Tibial artery (tissue), 4 donors: ENCODE data around the gene PTPRN2.

ENCODE experiments used
- DNase-seq, 2 donors: peaks; one replicate each; pipeline ENCODE4 v3.0.0-alpha.2; 2019
- H3K27ac ChIP-seq, 2 donors: fragments of 200-600 bp; sonication (generic) in 1 of 2; 1 replicate in 1 of 2; 2 replicates in 1 of 2; pipeline ENCODE4 v1.5.1; 2018 to 2019; ENCODE audit warnings: mild to moderate bottlenecking in 1 of 2
- H3K27me3 ChIP-seq, 2 donors: fragments of 200-600 bp; sonication (generic) in 1 of 2; one replicate each; pipeline versions ENCODE4 v1.5.1 to v1.6.0; 2016 to 2019
- H3K36me3 ChIP-seq, 3 donors: fragments of 200-600 bp; sonication (generic) in 2 of 3; one replicate each; pipeline ENCODE4 v1.5.1; 2016 to 2019; ENCODE audit warnings: mild to moderate bottlenecking in 2 of 3
- H3K4me1 ChIP-seq, 4 donors: fragments of 200-600 bp; sonication (generic) in 2 of 4; 1 replicate in 3 of 4; 2 replicates in 1 of 4; pipeline ENCODE4 v1.5.1; 2016 to 2019
- H3K4me3 ChIP-seq, 2 donors: fragments of 200-600 bp; sonication (generic) in 1 of 2; 1 replicate in 1 of 2; 2 replicates in 1 of 2; pipeline ENCODE4 v1.5.1; 2018 to 2019; ENCODE audit warnings: mild to moderate bottlenecking in 2 of 2
- H3K9me3 ChIP-seq, 3 donors: fragments of 200-600 bp; sonication (generic) in 1 of 3; one replicate each; pipeline ENCODE4 v1.5.1; 2016 to 2019
- intact Hi-C: fragments of 100-400 bp; cut with DNase I; formaldehyde crosslinking; loops from one replicate; pipeline ENCODE4 v1.15.0; 2023; ENCODE audit warnings: low total_unique reads
- TF ChIP-seq, protein P1 (sequence below), 2 experiments: fragments of 200-600 bp in 1 of 2; fragments of 450-650 bp in 1 of 2; IDR thresholded peaks; one replicate each; pipeline ENCODE4 v1.5.1; 2017 to 2019; ENCODE audit warnings: antibody characterized with exemption in 2 of 2, mild to moderate bottlenecking in 1 of 2, moderate library complexity in 1 of 2

The PTPRN2 gene

DNA sequence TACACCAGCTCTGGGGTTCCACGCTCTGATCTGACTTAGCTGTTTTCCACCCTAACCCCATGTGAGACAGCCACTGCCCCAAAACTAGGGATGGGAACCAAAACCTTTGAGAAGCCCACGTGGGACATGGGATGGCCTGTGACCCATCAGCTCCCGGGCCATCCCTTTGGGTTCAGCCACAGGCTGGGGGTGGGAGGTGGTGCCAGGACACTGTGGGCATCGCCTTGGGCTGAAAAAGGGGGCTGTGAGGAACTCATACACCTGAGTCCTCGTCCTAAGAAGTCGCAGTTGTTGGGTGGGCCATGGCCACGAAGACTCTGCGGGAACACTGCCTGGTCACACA is 871.7 kb downstream of the PTPRN2 start:
- no peaks in the 10 kb centered on the region for H3K36me3 ChIP-seq
- TF ChIP-seq, protein P1, sequence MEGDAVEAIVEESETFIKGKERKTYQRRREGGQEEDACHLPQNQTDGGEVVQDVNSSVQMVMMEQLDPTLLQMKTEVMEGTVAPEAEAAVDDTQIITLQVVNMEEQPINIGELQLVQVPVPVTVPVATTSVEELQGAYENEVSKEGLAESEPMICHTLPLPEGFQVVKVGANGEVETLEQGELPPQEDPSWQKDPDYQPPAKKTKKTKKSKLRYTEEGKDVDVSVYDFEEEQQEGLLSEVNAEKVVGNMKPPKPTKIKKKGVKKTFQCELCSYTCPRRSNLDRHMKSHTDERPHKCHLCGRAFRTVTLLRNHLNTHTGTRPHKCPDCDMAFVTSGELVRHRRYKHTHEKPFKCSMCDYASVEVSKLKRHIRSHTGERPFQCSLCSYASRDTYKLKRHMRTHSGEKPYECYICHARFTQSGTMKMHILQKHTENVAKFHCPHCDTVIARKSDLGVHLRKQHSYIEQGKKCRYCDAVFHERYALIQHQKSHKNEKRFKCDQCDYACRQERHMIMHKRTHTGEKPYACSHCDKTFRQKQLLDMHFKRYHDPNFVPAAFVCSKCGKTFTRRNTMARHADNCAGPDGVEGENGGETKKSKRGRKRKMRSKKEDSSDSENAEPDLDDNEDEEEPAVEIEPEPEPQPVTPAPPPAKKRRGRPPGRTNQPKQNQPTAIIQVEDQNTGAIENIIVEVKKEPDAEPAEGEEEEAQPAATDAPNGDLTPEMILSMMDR (IDR thresholded peaks at IDR 0.05) = no peak
- H3K27me3 ChIP-seq = peaks cover 0 to 3% of the 10 kb centered on the region in 2 donors
- H3K9me3 ChIP-seq = peaks cover 0 to 5% (median 0%) of the 10 kb centered on the region in 3 donors
- intact Hi-C loops = no loop called here
- H3K4me1 ChIP-seq = no peaks in the 10 kb centered on the region
- no peak overlapping the region for H3K4me3 ChIP-seq
- DNase-seq = peak in 1 of 2 donors; percentile 20
- no peak overlapping the region for H3K27ac ChIP-seq

DNA sequence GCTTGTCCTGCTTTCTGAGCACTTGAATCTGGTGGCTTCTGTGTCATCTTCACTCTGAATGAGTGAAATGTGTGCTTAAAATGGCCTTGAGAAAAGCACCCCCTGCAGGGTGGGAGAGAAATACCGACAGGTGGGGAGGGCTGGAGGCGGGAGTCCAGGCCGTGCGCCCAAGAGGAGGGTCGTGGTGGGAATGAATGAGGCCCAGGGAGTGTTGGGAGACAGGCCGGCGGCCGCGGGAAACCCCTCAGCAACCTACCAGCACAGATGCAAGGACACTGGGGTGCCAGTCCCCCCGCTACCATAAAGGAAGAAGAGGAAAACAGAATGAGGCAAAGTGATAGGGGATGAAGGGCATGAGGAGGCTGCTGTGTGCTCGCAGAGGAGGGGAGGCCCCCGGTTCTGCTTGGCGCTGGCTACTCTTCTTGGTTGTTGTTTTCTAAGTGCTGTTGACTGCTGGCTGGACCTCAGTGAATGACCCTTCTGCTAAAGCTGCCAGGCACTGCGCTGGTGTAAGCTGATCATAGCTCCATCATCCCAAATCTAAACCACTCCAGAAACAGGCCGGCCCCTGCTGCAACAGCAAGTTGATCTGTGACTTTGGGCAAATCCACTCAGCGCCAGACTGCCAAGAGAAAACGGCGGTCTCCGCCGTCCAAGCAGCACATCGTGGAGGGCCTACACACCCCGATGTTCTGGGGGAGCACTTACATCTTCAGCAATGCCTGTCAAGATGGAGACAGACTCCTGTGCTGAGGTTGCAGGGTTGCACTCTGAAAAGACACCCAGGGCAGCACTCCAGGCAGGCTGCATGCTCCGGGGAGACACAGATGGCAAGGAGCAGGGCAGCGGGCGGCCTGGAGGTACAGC is 872.3 kb downstream of the PTPRN2 start:
- H3K27ac ChIP-seq = no peak overlapping the region
- H3K27me3 ChIP-seq = peaks cover 0 to 3% of the 10 kb centered on the region in 2 donors
- H3K4me1 ChIP-seq = no peaks in the 10 kb centered on the region
- no peak overlapping the region for H3K4me3 ChIP-seq
- peaks cover 0 to 5% (median 0%) of the 10 kb centered on the region in 3 donors for H3K9me3 ChIP-seq
- peak in 1 of 2 donors; percentile 52 for DNase-seq
- intact Hi-C loops = no loop called here
- TF ChIP-seq, protein P1 (IDR thresholded peaks at IDR 0.05) = no peak
- H3K36me3 ChIP-seq = no peaks in the 10 kb centered on the region

- TF ChIP-seq, protein P1 (IDR thresholded peaks at IDR 0.05) = no peak
- H3K4me1 ChIP-seq = no peaks in the 10 kb centered on the region
- H3K4me3 ChIP-seq = no peak overlapping the region
- H3K36me3 ChIP-seq = no peaks in the 10 kb centered on the region
- H3K27ac ChIP-seq = no peak overlapping the region
- DNase-seq = peak in 1 of 2 donors; percentile 23
- peaks cover 0 to 5% (median 0%) of the 10 kb centered on the region in 3 donors for H3K9me3 ChIP-seq
- H3K27me3 ChIP-seq = peaks cover 0 to 3% of the 10 kb centered on the region in 2 donors
- intact Hi-C loops = no loop called here
These were observed 873.2 kb downstream of the PTPRN2 start for GRCh38 chr7:157714166-157715070.

GRCh38 chr7:157713591-157713990 is 874.0 kb downstream of the PTPRN2 start:
- peak in 1 of 2 donors; percentile 53 for DNase-seq
- TF ChIP-seq, protein P1 (IDR thresholded peaks at IDR 0.05) = no peak
- intact Hi-C loops = no loop called here

DNA sequence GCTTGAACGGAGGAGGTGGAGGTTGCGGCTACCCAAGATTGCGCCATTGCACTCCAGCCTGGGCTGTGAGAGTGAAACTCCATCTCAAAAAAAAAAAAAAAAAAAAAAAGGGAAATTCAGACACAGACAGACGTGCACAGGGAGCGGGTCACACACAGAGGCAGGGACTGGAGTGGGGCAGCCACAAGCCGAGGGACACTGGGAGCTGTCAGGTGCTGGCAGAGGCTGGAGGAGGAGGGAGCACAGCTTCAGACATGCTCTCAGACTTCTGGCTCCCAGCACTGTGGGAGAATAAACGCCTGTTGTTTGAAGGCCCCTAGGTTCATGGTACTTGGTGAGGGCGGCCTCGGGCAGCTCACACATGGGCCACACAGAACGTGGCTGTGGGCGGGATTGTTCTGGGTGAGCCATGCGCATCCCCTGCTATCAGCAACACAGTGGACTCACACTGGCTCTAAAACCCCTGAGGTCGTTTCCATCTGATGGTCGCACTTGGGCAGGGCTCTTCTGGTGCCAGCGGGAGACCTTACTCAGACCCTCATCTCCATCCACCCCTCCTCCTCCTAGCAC is 874.9 kb downstream of the PTPRN2 start:
- TF ChIP-seq, protein P1 (IDR thresholded peaks at IDR 0.05) = no peak
- no peak overlapping the region for H3K4me3 ChIP-seq
- peak in 1 of 2 donors; percentile 54 for DNase-seq
- intact Hi-C loops = no loop called here
- H3K27me3 ChIP-seq = peaks cover 0 to 3% of the 10 kb centered on the region in 2 donors
- H3K27ac ChIP-seq = no peak overlapping the region
- H3K9me3 ChIP-seq = peaks cover 0 to 5% (median 0%) of the 10 kb centered on the region in 3 donors
- no peaks in the 10 kb centered on the region for H3K36me3 ChIP-seq
- no peaks in the 10 kb centered on the region for H3K4me1 ChIP-seq

More at GRCh38 chr7:157713591-157713990, 874.0 kb downstream of the PTPRN2 start:
- H3K27ac ChIP-seq = no peak overlapping the region
- peaks cover 0 to 3% of the 10 kb centered on the region in 2 donors for H3K27me3 ChIP-seq
- no peaks in the 10 kb centered on the region for H3K36me3 ChIP-seq
- peaks cover 0 to 5% (median 0%) of the 10 kb centered on the region in 3 donors for H3K9me3 ChIP-seq
- H3K4me1 ChIP-seq = no peaks in the 10 kb centered on the region
- no peak overlapping the region for H3K4me3 ChIP-seq
